ENCODE data around the gene PTPN20.
"Not testable (repeated sequence)": the region's sequence is repeated elsewhere in the genome, so short reads cannot be mapped to it uniquely, and the experiment has no call there.

DNA sequence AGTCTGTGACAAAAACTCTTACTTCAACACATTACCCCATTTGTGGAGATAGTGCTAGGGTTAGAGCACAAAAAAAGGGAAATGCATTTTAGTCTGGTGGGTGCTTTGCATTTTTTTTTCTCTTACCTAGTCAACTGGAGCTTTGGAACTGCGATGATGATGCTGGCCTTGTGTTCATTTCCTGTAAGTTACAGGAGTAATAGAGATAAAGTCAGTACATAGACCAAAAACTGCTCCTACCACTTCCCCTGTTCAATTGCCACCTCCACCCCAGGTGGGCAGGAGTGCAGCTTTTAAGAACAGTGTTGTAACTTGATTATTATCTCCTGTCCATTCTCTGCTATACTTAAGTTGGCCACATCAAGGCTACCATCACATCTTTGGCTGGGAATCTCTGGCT, 29.9 kb downstream of the PTPN20 start:
- TF ChIP-seq, protein P1, sequence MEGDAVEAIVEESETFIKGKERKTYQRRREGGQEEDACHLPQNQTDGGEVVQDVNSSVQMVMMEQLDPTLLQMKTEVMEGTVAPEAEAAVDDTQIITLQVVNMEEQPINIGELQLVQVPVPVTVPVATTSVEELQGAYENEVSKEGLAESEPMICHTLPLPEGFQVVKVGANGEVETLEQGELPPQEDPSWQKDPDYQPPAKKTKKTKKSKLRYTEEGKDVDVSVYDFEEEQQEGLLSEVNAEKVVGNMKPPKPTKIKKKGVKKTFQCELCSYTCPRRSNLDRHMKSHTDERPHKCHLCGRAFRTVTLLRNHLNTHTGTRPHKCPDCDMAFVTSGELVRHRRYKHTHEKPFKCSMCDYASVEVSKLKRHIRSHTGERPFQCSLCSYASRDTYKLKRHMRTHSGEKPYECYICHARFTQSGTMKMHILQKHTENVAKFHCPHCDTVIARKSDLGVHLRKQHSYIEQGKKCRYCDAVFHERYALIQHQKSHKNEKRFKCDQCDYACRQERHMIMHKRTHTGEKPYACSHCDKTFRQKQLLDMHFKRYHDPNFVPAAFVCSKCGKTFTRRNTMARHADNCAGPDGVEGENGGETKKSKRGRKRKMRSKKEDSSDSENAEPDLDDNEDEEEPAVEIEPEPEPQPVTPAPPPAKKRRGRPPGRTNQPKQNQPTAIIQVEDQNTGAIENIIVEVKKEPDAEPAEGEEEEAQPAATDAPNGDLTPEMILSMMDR (IDR thresholded peaks at IDR 0.05): not testable (repeated sequence)
- not testable (repeated sequence) for TF ChIP-seq POLR2A (IDR thresholded peaks at IDR 0.05)

All from Peyer's patch (tissue), 4 donors.